ENCODE results near the gene RASAL3. TPM values are rescaled to one million over a fixed set of nuclear protein-coding genes. Genes with fewer than 3 reads are reported as not detected.

The RASAL3 gene
- total RNA-seq, 1 experiment from 2014 or later: 1.9 TPM

DNA sequence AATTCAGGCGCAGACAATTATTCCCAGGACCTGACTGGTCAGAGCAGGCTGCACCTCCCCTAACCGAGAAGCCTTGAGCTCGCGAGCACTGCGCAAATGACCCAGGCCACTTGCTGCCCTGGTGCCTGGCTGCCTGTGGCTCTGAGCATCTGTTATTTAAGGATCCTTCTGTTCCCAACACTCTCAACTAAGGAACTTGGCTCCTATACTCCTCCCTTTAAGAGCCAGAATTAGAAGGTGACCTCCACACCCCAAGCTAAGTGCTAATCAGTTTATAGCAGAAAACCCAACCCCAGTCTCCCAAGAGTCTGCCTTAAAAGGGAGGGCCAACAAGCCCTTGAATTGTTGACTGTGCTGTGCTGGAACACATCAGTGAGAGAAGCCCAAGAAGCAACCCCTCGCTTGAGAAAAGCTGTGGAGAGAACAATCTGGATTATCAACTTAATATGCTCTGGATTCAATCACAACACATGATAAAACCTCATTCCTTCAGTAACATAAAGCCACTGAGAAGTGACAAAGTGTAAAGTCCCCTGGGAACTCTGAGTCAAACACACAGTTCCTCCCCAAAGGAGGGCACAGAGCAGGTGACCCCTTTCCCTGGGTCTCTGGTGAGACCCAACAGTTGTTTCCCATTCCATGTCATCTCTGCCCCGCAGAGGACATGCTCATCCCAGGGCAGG lies 60.1 kb downstream of the RASAL3 start:
- Histone ChIP-seq H3K79me1 (ENCODE audit: insufficient read depth, low read depth, low read length, poor library complexity, severe bottlenecking) (peaks cover 7% of the 10 kb centered on the region), H3K4me1 (ENCODE audit: insufficient read depth, low read length) (no peaks in the 10 kb centered on the region), H3K4me2 (ENCODE audit: insufficient read depth, insufficient read length, low read length) (no peak overlapping the region), H4K5ac (ENCODE audit: insufficient read length, low read depth, low read length) (no peak overlapping the region), H3K9ac (ENCODE audit: extremely low read depth, insufficient read length, low read length) (no peak overlapping the region), H4K91ac (ENCODE audit: insufficient read length, low read depth, low read length) (no peak overlapping the region), H3K9me3 (ENCODE audit: control insufficient read depth, low read depth, low read length) (no peaks in the 10 kb centered on the region), H3K23me2 (ENCODE audit: insufficient read length, low read depth, low read length, poor library complexity, severe bottlenecking) (no peaks in the 10 kb centered on the region), H2BK12ac (ENCODE audit: insufficient read length, low read depth, low read length) (no peak overlapping the region), H2AK5ac (ENCODE audit: insufficient read length, low read length) (no peak overlapping the region), H3K4ac (ENCODE audit: low read depth, low read length) (no peak overlapping the region), H3K14ac (ENCODE audit: insufficient read depth, low read length) (no peak overlapping the region; the same call in 1 of the 2 replicates), H3K18ac (ENCODE audit: insufficient read length, low read depth, low read length) (no peak overlapping the region), H2BK5ac (ENCODE audit: insufficient read length, low read length) (no peak overlapping the region), H4K20me1 (ENCODE audit: control insufficient read depth, insufficient read depth, insufficient read length) (peaks cover 2% of the 10 kb centered on the region), H3K23ac (ENCODE audit: insufficient read length, low read depth, low read length) (no peak overlapping the region), H3K79me2 (ENCODE audit: insufficient read depth, low read length) (peaks cover 40% of the 10 kb centered on the region), H3T11ph (ENCODE audit: low read length) (no peak overlapping the region), H2BK20ac (ENCODE audit: low read depth, low read length, poor library complexity, severe bottlenecking) (no peak overlapping the region), H4K8ac (replicated peaks; ENCODE audit: insufficient read length, low read depth, low read length) (no peak overlapping the region), H2BK15ac (ENCODE audit: low read depth, low read length) (no peak overlapping the region), H3K27ac (ENCODE audit: insufficient read length, low read depth, low read length) (no peak overlapping the region), H2BK120ac (ENCODE audit: low read depth, low read length, poor library complexity, severe bottlenecking) (no peak overlapping the region), H3K27me3 (ENCODE audit: insufficient read depth, low read length) (no peaks in the 10 kb centered on the region), H3K56ac (ENCODE audit: insufficient read length, low read depth, low read length) (no peak overlapping the region), H2AFZ (ENCODE audit: low read length) (no peak overlapping the region)
- peak overlapping the region in 2 of 3 experiments; percentile 50 to 86; a peak in 4 of 7 replicates for H3K27ac Mint-ChIP-seq
- DNase-seq: no peak
- H3K36me3 Mint-ChIP-seq (ENCODE audit: insufficient read depth in 1 of 3, low read depth in 3 of 3): peaks cover 23 to 64% (median 47%) of the 10 kb centered on the region in 3 experiments; a peak in 6 of 7 replicates
- no peaks in the 10 kb centered on the region; a peak in 1 of 5 replicates for H3K9me3 Mint-ChIP-seq
- no CpG with 5 or more reads among the region's 7 CpGs for WGBS (ENCODE audit: extremely low coverage, insufficient read length, low lambda C conversion rate)
- H3K4me1 Mint-ChIP-seq: peaks cover 0 to 3% of the 10 kb centered on the region in 2 experiments; a peak in 2 of 4 replicates
- TF ChIP-seq, protein P1, sequence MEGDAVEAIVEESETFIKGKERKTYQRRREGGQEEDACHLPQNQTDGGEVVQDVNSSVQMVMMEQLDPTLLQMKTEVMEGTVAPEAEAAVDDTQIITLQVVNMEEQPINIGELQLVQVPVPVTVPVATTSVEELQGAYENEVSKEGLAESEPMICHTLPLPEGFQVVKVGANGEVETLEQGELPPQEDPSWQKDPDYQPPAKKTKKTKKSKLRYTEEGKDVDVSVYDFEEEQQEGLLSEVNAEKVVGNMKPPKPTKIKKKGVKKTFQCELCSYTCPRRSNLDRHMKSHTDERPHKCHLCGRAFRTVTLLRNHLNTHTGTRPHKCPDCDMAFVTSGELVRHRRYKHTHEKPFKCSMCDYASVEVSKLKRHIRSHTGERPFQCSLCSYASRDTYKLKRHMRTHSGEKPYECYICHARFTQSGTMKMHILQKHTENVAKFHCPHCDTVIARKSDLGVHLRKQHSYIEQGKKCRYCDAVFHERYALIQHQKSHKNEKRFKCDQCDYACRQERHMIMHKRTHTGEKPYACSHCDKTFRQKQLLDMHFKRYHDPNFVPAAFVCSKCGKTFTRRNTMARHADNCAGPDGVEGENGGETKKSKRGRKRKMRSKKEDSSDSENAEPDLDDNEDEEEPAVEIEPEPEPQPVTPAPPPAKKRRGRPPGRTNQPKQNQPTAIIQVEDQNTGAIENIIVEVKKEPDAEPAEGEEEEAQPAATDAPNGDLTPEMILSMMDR (conservative IDR thresholded peaks at IDR 0.05): no peak
- H3K27me3 Mint-ChIP-seq (ENCODE audit: low read depth): no peaks in the 10 kb centered on the region
- H3K4me3 Mint-ChIP-seq: no peak overlapping the region
